HG03097 (cell line): ENCODE data around the gene MFSD6L.

Experiments
- ATAC-seq: cut with Tn5 transposase; IDR thresholded peaks from one replicate; pipeline ENCODE4 v1.9.1; 2021; ENCODE audit not compliant: unreplicated experiment, low FRiP score

Gene MFSD6L

DNA sequence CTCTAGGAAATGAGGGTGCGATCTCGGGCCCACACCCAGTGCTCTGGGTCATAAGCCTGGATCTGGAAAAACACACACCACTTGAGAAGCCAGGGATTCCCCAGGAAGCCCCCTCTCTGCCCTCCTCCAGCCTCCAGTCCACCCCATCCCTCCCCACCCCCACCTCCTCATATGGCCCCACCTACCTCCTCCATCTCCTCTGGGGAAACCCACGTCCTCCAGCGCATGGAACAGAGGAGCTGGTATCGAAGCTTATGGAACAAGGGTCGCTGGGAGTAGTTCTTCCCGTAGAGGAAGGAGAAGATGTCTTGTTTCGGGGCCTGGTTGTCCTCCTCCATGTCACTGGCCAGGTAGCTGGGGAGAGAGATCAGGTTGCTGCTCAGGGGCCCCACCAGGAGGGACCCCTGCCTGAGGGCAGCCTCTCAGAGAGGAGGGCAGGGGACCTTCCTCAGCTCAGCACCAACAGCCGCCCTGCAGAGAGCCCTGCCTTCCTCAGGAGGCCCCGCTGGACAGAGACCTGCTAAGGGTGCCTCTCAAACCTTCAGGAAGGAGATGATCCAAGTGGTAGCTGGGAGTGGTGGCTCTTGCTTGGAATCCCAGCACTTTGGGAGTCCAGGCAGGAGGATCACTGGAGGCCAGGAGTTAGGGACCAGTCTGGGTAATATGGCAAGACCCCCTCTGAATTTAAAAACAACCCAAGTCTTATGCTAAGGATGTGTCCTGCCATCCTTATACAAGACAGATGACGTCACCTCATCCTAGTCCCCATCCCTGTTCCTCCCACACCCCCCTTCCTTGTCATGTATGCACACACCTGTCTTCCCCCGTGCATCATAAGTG lies 45.8 kb downstream of the MFSD6L start:
- no peak for ATAC-seq

DNA sequence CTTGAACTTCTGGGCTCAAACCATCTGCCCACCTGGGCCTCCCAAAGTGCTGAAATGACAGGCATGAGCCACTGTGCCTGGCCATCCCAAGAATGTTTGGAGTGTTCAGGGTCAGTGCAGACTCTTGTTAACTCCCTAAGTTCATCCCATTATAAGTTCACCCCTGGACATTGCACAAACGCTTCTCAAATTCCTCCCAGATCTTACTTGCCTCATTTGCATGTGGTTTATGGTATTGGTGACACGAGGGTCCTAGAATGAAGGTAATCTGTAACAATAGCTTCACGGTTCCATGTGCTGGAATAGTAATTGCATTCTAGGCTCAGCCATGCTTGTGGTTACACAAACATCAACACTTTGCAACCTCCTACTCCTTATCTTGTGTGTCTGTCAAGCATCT lies 49.5 kb downstream of the MFSD6L start:
- no peak for ATAC-seq

DNA sequence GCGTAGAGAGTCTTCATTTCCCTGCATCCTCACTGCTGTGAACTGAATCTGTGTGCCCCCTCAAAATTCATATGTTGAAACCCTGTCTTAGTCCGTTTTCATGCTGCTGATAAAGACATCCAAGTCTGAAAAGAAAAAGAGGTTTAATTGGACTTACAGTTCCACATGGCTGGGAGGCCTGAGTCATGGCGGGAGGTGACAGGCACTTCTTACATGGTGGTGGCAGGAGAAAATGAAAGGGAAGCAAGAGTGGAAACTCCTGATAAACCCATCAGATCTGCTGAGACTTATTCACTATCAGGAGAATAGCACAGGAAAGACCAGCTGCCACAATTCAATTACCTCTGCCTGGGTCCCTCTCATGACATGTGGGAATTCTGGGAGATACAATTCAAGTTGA lies 51.4 kb downstream of the MFSD6L start:
- ATAC-seq, result no peak
